GM23338 (cell line): ENCODE measurements around the gene DLG2. TPM values are rescaled to one million over a fixed set of nuclear protein-coding genes. Genes with fewer than 3 reads are reported as not detected.

ENCODE experiments used
- ATAC-seq: fragments of 200-7000 bp; cut with Tn5 transposase; 3 replicates; pipeline ENCODE4 v1.9.1; 2020
- DNase-seq: peaks from one replicate; pipeline ENCODE4 v3.0.0-alpha.2; 2015; ENCODE audit warnings: low spot score
- H2AFZ ChIP-seq: fragments of 200-600 bp; sonication (generic); 2 replicates; pipeline ENCODE4 v1.8.0; 2016; ENCODE audit warnings: antibody characterized with exemption, mild to moderate bottlenecking, moderate library complexity
- H3F3A ChIP-seq: fragments of 200-600 bp; sonication (generic); replicated peaks from 2 replicates; pipeline ENCODE4 v1.8.0; 2017; ENCODE audit warnings: antibody characterized with exemption, mixed run types, low read depth
- H3K27ac ChIP-seq: fragments of 200-600 bp; sonication (generic); 2 replicates; pipeline ENCODE4 v1.6.1; 2016; ENCODE audit warnings: low read depth
- H3K27me3 ChIP-seq: fragments of 200-600 bp; sonication (generic); 2 replicates; pipeline ENCODE4 v1.8.0; 2016; ENCODE audit warnings: mild to moderate bottlenecking, mixed run types, moderate library complexity; ENCODE audit not compliant: insufficient read depth
- H3K36me3 ChIP-seq: fragments of 200-600 bp; sonication (generic); 2 replicates; pipeline ENCODE4 v1.8.0; 2016; ENCODE audit warnings: mild to moderate bottlenecking; ENCODE audit not compliant: insufficient read depth
- H3K4me1 ChIP-seq: fragments of 200-600 bp; sonication (generic); 2 replicates; pipeline ENCODE4 v1.8.0; 2016; ENCODE audit warnings: mild to moderate bottlenecking, moderate library complexity; ENCODE audit not compliant: insufficient read depth
- H3K4me2 ChIP-seq: fragments of 200-600 bp; sonication (generic); 2 replicates; pipeline ENCODE4 v1.7.1; 2017; ENCODE audit warnings: mixed run types
- H3K4me3 ChIP-seq: fragments of 200-600 bp; sonication (generic); 2 replicates; pipeline ENCODE4 v1.6.1; 2016; ENCODE audit warnings: mixed run types
- H3K79me2 ChIP-seq: fragments of 200-600 bp; sonication (generic); replicated peaks from 2 replicates; pipeline ENCODE4 v1.8.0; 2017; ENCODE audit warnings: mild to moderate bottlenecking; ENCODE audit not compliant: insufficient read depth
- H3K9me2 ChIP-seq: fragments of 200-600 bp; sonication (generic); 2 replicates; pipeline ENCODE4 v1.8.0; 2017; ENCODE audit not compliant: insufficient read depth
- H4K20me1 ChIP-seq: fragments of 200-600 bp; sonication (generic); replicated peaks from 2 replicates; pipeline ENCODE4 v1.8.0; 2017; ENCODE audit warnings: mild to moderate bottlenecking; ENCODE audit not compliant: insufficient read depth
- H3K27ac Mint-ChIP-seq: 2 replicates; pipeline ENCODE4 v1.8.0; 2020; ENCODE audit warnings: inconsistent platforms, mild to moderate bottlenecking, moderate library complexity, mixed read lengths
- H3K27me3 Mint-ChIP-seq: 3 replicates; pipeline ENCODE4 v1.8.0; 2022; ENCODE audit warnings: low read depth, mild to moderate bottlenecking, moderate library complexity, mixed read lengths, inconsistent platforms; ENCODE audit not compliant: insufficient read depth, poor library complexity
- H3K36me3 Mint-ChIP-seq: 3 replicates; pipeline ENCODE4 v1.8.0; 2021; ENCODE audit warnings: low read depth, mild to moderate bottlenecking, inconsistent platforms, moderate library complexity, mixed read lengths
- H3K4me1 Mint-ChIP-seq: 3 replicates; pipeline ENCODE4 v1.8.0; 2020; ENCODE audit warnings: mild to moderate bottlenecking, inconsistent platforms, mixed read lengths
- H3K4me3 Mint-ChIP-seq: 3 replicates; pipeline ENCODE4 v1.8.0; 2021; ENCODE audit warnings: moderate library complexity, mild to moderate bottlenecking, inconsistent platforms, mixed read lengths
- H3K9me3 Mint-ChIP-seq: 3 replicates; pipeline ENCODE4 v1.8.0; 2020; ENCODE audit warnings: moderate library complexity, mild to moderate bottlenecking, inconsistent platforms, mixed read lengths
- CREB1 ChIP-seq: fragments of 250-450 bp; sonication (Bioruptor Pico); IDR thresholded peaks from 2 replicates; pipeline ENCODE4 v1.5.0; 2020; ENCODE audit warnings: low read depth, mild to moderate bottlenecking, moderate library complexity
- polyA plus RNA-seq: library from polyadenylated mRNA; unstranded; fragments of >200 nt; fragmentation: Nextera tagmentation; extraction: Ambion mirVana; gene quantifications from 2 replicates; pipeline ENCODE4 v1.2.1, GENCODE V29; 2016
- total RNA-seq: library from RNA; depleted of rRNA; stranded (reverse); fragments of >200 nt; shearing (Covaris generic); gene quantifications from 2 replicates; pipeline ENCODE4 v1.2.3, GENCODE V29; 2014
- TF ChIP-seq, protein P1 (sequence below): fragments of 250-450 bp; sonication (Bioruptor Pico); IDR thresholded peaks from 2 replicates; pipeline ENCODE4 v1.5.0; 2020; ENCODE audit warnings: mild to moderate bottlenecking, moderate library complexity

DLG2 gene
- total and polyA plus RNA-seq, 2 experiments from 2014 or later: 19.8 to 21.5 TPM

DNA sequence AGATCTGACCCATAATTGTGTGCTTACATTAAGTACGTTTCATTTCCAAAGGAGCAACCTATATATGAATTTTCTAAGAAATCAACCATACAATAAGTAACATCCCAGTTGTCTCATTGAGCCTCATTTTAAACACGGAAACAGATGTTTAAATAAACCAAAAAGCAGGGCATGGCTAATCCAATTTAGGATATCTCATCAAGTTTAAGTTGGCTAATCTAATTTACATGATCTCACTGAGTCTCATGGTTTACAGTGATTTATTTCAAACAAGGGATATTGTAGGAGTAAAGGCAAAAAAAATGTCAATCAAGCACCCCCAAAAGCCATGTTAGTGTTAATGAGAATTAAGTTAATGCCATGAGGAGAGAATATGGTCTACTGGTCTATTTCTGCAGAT lies 1841.2 kb downstream of the DLG2 start (continued):
- TF ChIP-seq, protein P1, sequence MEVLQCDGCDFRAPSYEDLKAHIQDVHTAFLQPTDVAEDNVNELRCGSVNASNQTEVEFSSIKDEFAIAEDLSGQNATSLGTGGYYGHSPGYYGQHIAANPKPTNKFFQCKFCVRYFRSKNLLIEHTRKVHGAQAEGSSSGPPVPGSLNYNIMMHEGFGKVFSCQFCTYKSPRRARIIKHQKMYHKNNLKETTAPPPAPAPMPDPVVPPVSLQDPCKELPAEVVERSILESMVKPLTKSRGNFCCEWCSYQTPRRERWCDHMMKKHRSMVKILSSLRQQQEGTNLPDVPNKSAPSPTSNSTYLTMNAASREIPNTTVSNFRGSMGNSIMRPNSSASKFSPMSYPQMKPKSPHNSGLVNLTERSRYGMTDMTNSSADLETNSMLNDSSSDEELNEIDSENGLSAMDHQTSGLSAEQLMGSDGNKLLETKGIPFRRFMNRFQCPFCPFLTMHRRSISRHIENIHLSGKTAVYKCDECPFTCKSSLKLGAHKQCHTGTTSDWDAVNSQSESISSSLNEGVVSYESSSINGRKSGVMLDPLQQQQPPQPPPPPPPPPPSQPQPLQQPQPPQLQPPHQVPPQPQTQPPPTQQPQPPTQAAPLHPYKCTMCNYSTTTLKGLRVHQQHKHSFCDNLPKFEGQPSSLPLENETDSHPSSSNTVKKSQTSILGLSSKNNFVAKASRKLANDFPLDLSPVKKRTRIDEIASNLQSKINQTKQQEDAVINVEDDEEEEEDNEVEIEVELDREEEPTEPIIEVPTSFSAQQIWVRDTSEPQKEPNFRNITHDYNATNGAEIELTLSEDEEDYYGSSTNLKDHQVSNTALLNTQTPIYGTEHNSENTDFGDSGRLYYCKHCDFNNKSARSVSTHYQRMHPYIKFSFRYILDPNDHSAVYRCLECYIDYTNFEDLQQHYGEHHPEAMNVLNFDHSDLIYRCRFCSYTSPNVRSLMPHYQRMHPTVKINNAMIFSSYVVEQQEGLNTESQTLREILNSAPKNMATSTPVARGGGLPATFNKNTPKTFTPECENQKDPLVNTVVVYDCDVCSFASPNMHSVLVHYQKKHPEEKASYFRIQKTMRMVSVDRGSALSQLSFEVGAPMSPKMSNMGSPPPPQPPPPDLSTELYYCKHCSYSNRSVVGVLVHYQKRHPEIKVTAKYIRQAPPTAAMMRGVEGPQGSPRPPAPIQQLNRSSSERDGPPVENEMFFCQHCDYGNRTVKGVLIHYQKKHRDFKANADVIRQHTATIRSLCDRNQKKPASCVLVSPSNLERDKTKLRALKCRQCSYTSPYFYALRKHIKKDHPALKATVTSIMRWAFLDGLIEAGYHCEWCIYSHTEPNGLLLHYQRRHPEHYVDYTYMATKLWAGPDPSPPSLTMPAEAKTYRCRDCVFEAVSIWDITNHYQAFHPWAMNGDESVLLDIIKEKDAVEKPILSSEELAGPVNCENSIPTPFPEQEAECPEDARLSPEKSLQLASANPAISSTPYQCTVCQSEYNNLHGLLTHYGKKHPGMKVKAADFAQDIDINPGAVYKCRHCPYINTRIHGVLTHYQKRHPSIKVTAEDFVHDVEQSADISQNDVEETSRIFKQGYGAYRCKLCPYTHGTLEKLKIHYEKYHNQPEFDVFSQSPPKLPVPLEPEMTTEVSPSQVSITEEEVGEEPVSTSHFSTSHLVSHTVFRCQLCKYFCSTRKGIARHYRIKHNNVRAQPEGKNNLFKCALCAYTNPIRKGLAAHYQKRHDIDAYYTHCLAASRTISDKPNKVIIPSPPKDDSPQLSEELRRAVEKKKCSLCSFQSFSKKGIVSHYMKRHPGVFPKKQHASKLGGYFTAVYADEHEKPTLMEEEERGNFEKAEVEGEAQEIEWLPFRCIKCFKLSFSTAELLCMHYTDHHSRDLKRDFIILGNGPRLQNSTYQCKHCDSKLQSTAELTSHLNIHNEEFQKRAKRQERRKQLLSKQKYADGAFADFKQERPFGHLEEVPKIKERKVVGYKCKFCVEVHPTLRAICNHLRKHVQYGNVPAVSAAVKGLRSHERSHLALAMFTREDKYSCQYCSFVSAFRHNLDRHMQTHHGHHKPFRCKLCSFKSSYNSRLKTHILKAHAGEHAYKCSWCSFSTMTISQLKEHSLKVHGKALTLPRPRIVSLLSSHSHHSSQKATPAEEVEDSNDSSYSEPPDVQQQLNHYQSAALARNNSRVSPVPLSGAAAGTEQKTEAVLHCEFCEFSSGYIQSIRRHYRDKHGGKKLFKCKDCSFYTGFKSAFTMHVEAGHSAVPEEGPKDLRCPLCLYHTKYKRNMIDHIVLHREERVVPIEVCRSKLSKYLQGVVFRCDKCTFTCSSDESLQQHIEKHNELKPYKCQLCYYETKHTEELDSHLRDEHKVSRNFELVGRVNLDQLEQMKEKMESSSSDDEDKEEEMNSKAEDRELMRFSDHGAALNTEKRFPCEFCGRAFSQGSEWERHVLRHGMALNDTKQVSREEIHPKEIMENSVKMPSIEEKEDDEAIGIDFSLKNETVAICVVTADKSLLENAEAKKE (CRISPR knock-in tag): no peak
- TF ChIP-seq CREB1 (CRISPR knock-in tag): no peak

DNA sequence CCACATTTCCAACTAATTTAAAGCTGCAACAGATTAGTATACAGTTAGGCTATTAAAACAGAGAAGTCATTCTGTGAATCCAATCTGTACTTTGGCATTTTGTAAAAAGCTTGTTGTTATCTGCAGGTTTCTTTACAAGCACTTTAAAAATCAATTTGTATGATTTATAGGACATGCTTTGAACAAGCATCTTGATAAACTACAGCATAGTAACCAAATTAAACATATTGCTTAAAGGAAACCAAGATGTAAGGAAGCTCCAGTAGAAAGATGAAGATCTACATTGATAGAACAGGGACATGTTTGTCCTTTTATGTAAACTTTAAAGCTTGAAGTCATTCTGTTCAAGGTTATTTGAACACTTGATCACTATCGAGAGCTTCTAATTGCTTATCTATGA lies 1842.7 kb downstream of the DLG2 start:
- Histone ChIP-seq H3K27ac (no peak overlapping the region), H3K9me2 (no peaks in the 10 kb centered on the region), H3K4me2 (no peak overlapping the region), H3K4me3 (no peak overlapping the region), H3F3A (no peaks in the 10 kb centered on the region), H3K27me3 (no peaks in the 10 kb centered on the region), H3K79me2 (no peaks in the 10 kb centered on the region), H3K36me3 (no peaks in the 10 kb centered on the region), H2AFZ (no peak overlapping the region), H3K4me1 (no peaks in the 10 kb centered on the region), H4K20me1 (no peaks in the 10 kb centered on the region)
- H3K9me3 Mint-ChIP-seq: no peaks in the 10 kb centered on the region
- DNase-seq: no peak
- ATAC-seq: no peak
- H3K4me1 Mint-ChIP-seq: no peaks in the 10 kb centered on the region
- no peaks in the 10 kb centered on the region for H3K36me3 Mint-ChIP-seq
- no peaks in the 10 kb centered on the region for H3K27me3 Mint-ChIP-seq
- no peak overlapping the region for H3K4me3 Mint-ChIP-seq
- TF ChIP-seq, protein P1 (CRISPR knock-in tag): no peak
- no peak overlapping the region for H3K27ac Mint-ChIP-seq
